ENCODE results near the gene IL10RA. TPM values are rescaled to one million over a fixed set of nuclear protein-coding genes. Genes with fewer than 3 reads are reported as not detected.

The IL10RA gene
- total RNA-seq, 1 donor from 2014 or later = 8.9 TPM

- H3K9me3 ChIP-seq (ENCODE audit: control insufficient read depth in 3 of 3, low read length in 3 of 3) = no peaks in the 10 kb centered on the region
- H3K27me3 ChIP-seq (ENCODE audit: control insufficient read depth in 3 of 3, insufficient read depth in 3 of 3, low read length in 3 of 3) = peaks cover 0 to 7% (median 7%) of the 10 kb centered on the region in 3 donors
- no peaks in the 10 kb centered on the region for H3K36me3 ChIP-seq (ENCODE audit: control insufficient read depth in 3 of 3, insufficient read depth in 3 of 3, low read length in 3 of 3)
- H3K4me3 ChIP-seq (ENCODE audit: low read length in 3 of 3) = no peak overlapping the region
- H3K4me1 ChIP-seq (ENCODE audit: control insufficient read depth in 3 of 3, insufficient read depth in 3 of 3, low read length in 3 of 3) = no peaks in the 10 kb centered on the region
- no peak overlapping the region for H3K9ac ChIP-seq (ENCODE audit: low read depth in 1 of 3, low read length in 3 of 3)
- H3K27ac ChIP-seq (ENCODE audit: low read depth, low read length) = no peak overlapping the region
These were observed 47.2 kb downstream of the IL10RA start for GRCh38 chr11:118033443-118033842.

GRCh38 chr11:118042141-118042540 lies 55.9 kb downstream of the IL10RA start:
- H3K27ac ChIP-seq (ENCODE audit: low read depth, low read length) = no peak overlapping the region
- no peak overlapping the region for H3K4me3 ChIP-seq (ENCODE audit: low read length in 3 of 3)
- H3K9ac ChIP-seq (ENCODE audit: low read depth in 1 of 3, low read length in 3 of 3) = no peak overlapping the region
- H3K27me3 ChIP-seq (ENCODE audit: control insufficient read depth in 3 of 3, insufficient read depth in 3 of 3, low read length in 3 of 3) = peaks cover 0 to 2% (median 0%) of the 10 kb centered on the region in 3 donors
- H3K9me3 ChIP-seq (ENCODE audit: control insufficient read depth in 3 of 3, low read length in 3 of 3) = no peaks in the 10 kb centered on the region
- H3K36me3 ChIP-seq (ENCODE audit: control insufficient read depth in 3 of 3, insufficient read depth in 3 of 3, low read length in 3 of 3) = no peaks in the 10 kb centered on the region
- no peaks in the 10 kb centered on the region for H3K4me1 ChIP-seq (ENCODE audit: control insufficient read depth in 3 of 3, insufficient read depth in 3 of 3, low read length in 3 of 3)

GRCh38 chr11:118042796-118043195 lies 56.6 kb downstream of the IL10RA start:
- Histone ChIP-seq H3K9ac (ENCODE audit: low read depth in 1 of 3, low read length in 3 of 3) (no peak overlapping the region), H3K9me3 (ENCODE audit: control insufficient read depth in 3 of 3, low read length in 3 of 3) (no peaks in the 10 kb centered on the region), H3K4me1 (ENCODE audit: control insufficient read depth in 3 of 3, insufficient read depth in 3 of 3, low read length in 3 of 3) (no peaks in the 10 kb centered on the region), H3K4me3 (ENCODE audit: low read length in 3 of 3) (no peak overlapping the region), H3K27ac (ENCODE audit: low read depth, low read length) (no peak overlapping the region), H3K27me3 (ENCODE audit: control insufficient read depth in 3 of 3, insufficient read depth in 3 of 3, low read length in 3 of 3) (peaks cover 0 to 6% (median 0%) of the 10 kb centered on the region in 3 donors), H3K36me3 (ENCODE audit: control insufficient read depth in 3 of 3, insufficient read depth in 3 of 3, low read length in 3 of 3) (no peaks in the 10 kb centered on the region)

- no peaks in the 10 kb centered on the region for H3K4me1 ChIP-seq (ENCODE audit: control insufficient read depth in 3 of 3, insufficient read depth in 3 of 3, low read length in 3 of 3)
- H3K27me3 ChIP-seq (ENCODE audit: control insufficient read depth in 3 of 3, insufficient read depth in 3 of 3, low read length in 3 of 3) = peaks cover 0 to 6% (median 0%) of the 10 kb centered on the region in 3 donors
- no peak overlapping the region for H3K27ac ChIP-seq (ENCODE audit: low read depth, low read length)
- no peaks in the 10 kb centered on the region for H3K9me3 ChIP-seq (ENCODE audit: control insufficient read depth in 3 of 3, low read length in 3 of 3)
- H3K36me3 ChIP-seq (ENCODE audit: control insufficient read depth in 3 of 3, insufficient read depth in 3 of 3, low read length in 3 of 3) = no peaks in the 10 kb centered on the region
- no peak overlapping the region for H3K9ac ChIP-seq (ENCODE audit: low read depth in 1 of 3, low read length in 3 of 3)
- H3K4me3 ChIP-seq (ENCODE audit: low read length in 3 of 3) = no peak overlapping the region
These were observed 59.0 kb downstream of the IL10RA start for GRCh38 chr11:118045191-118045590.

GRCh38 chr11:118046051-118046963 lies 60.1 kb downstream of the IL10RA start:
- no peaks in the 10 kb centered on the region for H3K4me1 ChIP-seq (ENCODE audit: control insufficient read depth in 3 of 3, insufficient read depth in 3 of 3, low read length in 3 of 3)
- H3K27me3 ChIP-seq (ENCODE audit: control insufficient read depth in 3 of 3, insufficient read depth in 3 of 3, low read length in 3 of 3) = peaks cover 0 to 8% (median 0%) of the 10 kb centered on the region in 3 donors
- no peaks in the 10 kb centered on the region for H3K36me3 ChIP-seq (ENCODE audit: control insufficient read depth in 3 of 3, insufficient read depth in 3 of 3, low read length in 3 of 3)
- no peak overlapping the region for H3K9ac ChIP-seq (ENCODE audit: low read depth in 1 of 3, low read length in 3 of 3)
- H3K27ac ChIP-seq (ENCODE audit: low read depth, low read length) = no peak overlapping the region
- no peak overlapping the region for H3K4me3 ChIP-seq (ENCODE audit: low read length in 3 of 3)
- no peaks in the 10 kb centered on the region for H3K9me3 ChIP-seq (ENCODE audit: control insufficient read depth in 3 of 3, low read length in 3 of 3)

GRCh38 chr11:118046964-118047700 lies 60.9 kb downstream of the IL10RA start:
- no peak overlapping the region for H3K27ac ChIP-seq (ENCODE audit: low read depth, low read length)
- peaks cover 0 to 6% (median 0%) of the 10 kb centered on the region in 3 donors for H3K27me3 ChIP-seq (ENCODE audit: control insufficient read depth in 3 of 3, insufficient read depth in 3 of 3, low read length in 3 of 3)

GRCh38 chr11:118047749-118048148 lies 61.6 kb downstream of the IL10RA start:
- H3K27me3 ChIP-seq (ENCODE audit: control insufficient read depth in 3 of 3, insufficient read depth in 3 of 3, low read length in 3 of 3) = peaks cover 0 to 6% (median 0%) of the 10 kb centered on the region in 3 donors
- H3K36me3 ChIP-seq (ENCODE audit: control insufficient read depth in 3 of 3, insufficient read depth in 3 of 3, low read length in 3 of 3) = no peaks in the 10 kb centered on the region
- no peak overlapping the region for H3K9ac ChIP-seq (ENCODE audit: low read depth in 1 of 3, low read length in 3 of 3)
- no peaks in the 10 kb centered on the region for H3K9me3 ChIP-seq (ENCODE audit: control insufficient read depth in 3 of 3, low read length in 3 of 3)
- H3K4me3 ChIP-seq (ENCODE audit: low read length in 3 of 3) = no peak overlapping the region
- no peaks in the 10 kb centered on the region for H3K4me1 ChIP-seq (ENCODE audit: control insufficient read depth in 3 of 3, insufficient read depth in 3 of 3, low read length in 3 of 3)
- H3K27ac ChIP-seq (ENCODE audit: low read depth, low read length) = no peak overlapping the region

More at GRCh38 chr11:118046964-118047700, 60.9 kb downstream of the IL10RA start:
- Histone ChIP-seq H3K4me1 (ENCODE audit: control insufficient read depth in 3 of 3, insufficient read depth in 3 of 3, low read length in 3 of 3) (no peaks in the 10 kb centered on the region), H3K4me3 (ENCODE audit: low read length in 3 of 3) (no peak overlapping the region), H3K9ac (ENCODE audit: low read depth in 1 of 3, low read length in 3 of 3) (no peak overlapping the region), H3K9me3 (ENCODE audit: control insufficient read depth in 3 of 3, low read length in 3 of 3) (no peaks in the 10 kb centered on the region), H3K36me3 (ENCODE audit: control insufficient read depth in 3 of 3, insufficient read depth in 3 of 3, low read length in 3 of 3) (no peaks in the 10 kb centered on the region)

- no peaks in the 10 kb centered on the region for H3K36me3 ChIP-seq (ENCODE audit: control insufficient read depth in 3 of 3, insufficient read depth in 3 of 3, low read length in 3 of 3)
- no peak overlapping the region for H3K4me3 ChIP-seq (ENCODE audit: low read length in 3 of 3)
- no peaks in the 10 kb centered on the region for H3K9me3 ChIP-seq (ENCODE audit: control insufficient read depth in 3 of 3, low read length in 3 of 3)
- peaks cover 0 to 6% (median 0%) of the 10 kb centered on the region in 3 donors for H3K27me3 ChIP-seq (ENCODE audit: control insufficient read depth in 3 of 3, insufficient read depth in 3 of 3, low read length in 3 of 3)
- peaks cover 0 to 2% (median 0%) of the 10 kb centered on the region in 3 donors for H3K4me1 ChIP-seq (ENCODE audit: control insufficient read depth in 3 of 3, insufficient read depth in 3 of 3, low read length in 3 of 3)
- no peak overlapping the region for H3K27ac ChIP-seq (ENCODE audit: low read depth, low read length)
- H3K9ac ChIP-seq (ENCODE audit: low read depth in 1 of 3, low read length in 3 of 3) = no peak overlapping the region
These were observed 62.5 kb downstream of the IL10RA start for GRCh38 chr11:118048472-118049370.

GRCh38 chr11:118049771-118050170 lies 63.6 kb downstream of the IL10RA start:
- H3K27me3 ChIP-seq (ENCODE audit: control insufficient read depth in 3 of 3, insufficient read depth in 3 of 3, low read length in 3 of 3) = peaks cover 0 to 6% (median 0%) of the 10 kb centered on the region in 3 donors
- H3K27ac ChIP-seq (ENCODE audit: low read depth, low read length) = no peak overlapping the region
- H3K36me3 ChIP-seq (ENCODE audit: control insufficient read depth in 3 of 3, insufficient read depth in 3 of 3, low read length in 3 of 3) = no peaks in the 10 kb centered on the region
- H3K9me3 ChIP-seq (ENCODE audit: control insufficient read depth in 3 of 3, low read length in 3 of 3) = no peaks in the 10 kb centered on the region
- peaks cover 0 to 2% (median 0%) of the 10 kb centered on the region in 3 donors for H3K4me1 ChIP-seq (ENCODE audit: control insufficient read depth in 3 of 3, insufficient read depth in 3 of 3, low read length in 3 of 3)
- H3K4me3 ChIP-seq (ENCODE audit: low read length in 3 of 3) = no peak overlapping the region
- H3K9ac ChIP-seq (ENCODE audit: low read depth in 1 of 3, low read length in 3 of 3) = no peak overlapping the region

Measured in skeletal muscle tissue (tissue), 4 donors.